ENCODE measurements around the gene SHF.

The SHF gene

GRCh38 chr15:45230245-45230965 is 42.6 kb upstream of the SHF start:
- no peak for DNase-seq
- Histone ChIP-seq H3K4me3 (ENCODE audit: low read depth, low read length) (no peak overlapping the region), H3K27me3 (ENCODE audit: insufficient read depth, low read depth, severe bottlenecking) (no peaks in the 10 kb centered on the region), H3K36me3 (no peaks in the 10 kb centered on the region), H3K9me3 (ENCODE audit: severe bottlenecking) (no peaks in the 10 kb centered on the region), H3K27ac (no peak overlapping the region)
- no peak for TF ChIP-seq CTCF (IDR thresholded peaks at IDR 0.05; ENCODE audit: low read depth, low read length)

- Histone ChIP-seq H3K36me3 (no peaks in the 10 kb centered on the region), H3K4me3 (ENCODE audit: low read depth, low read length) (no peak overlapping the region), H3K9me3 (ENCODE audit: severe bottlenecking) (no peaks in the 10 kb centered on the region), H3K27me3 (ENCODE audit: insufficient read depth, low read depth, severe bottlenecking) (no peaks in the 10 kb centered on the region), H3K27ac (no peak overlapping the region)
- no peak for DNase-seq
- TF ChIP-seq CTCF (IDR thresholded peaks at IDR 0.05; ENCODE audit: low read depth, low read length) = no peak
Measured at GRCh38 chr15:45228931-45229330, 41.2 kb upstream of the SHF start.

- H3K4me3 ChIP-seq (ENCODE audit: low read depth, low read length) = no peak overlapping the region
- H3K9me3 ChIP-seq (ENCODE audit: severe bottlenecking) = no peaks in the 10 kb centered on the region
- no peak overlapping the region for H3K27ac ChIP-seq
- no peaks in the 10 kb centered on the region for H3K36me3 ChIP-seq
- TF ChIP-seq CTCF (IDR thresholded peaks at IDR 0.05; ENCODE audit: low read depth, low read length) = peak; percentile 44; the same call in 1 of the 2 replicates
- DNase-seq = peak; percentile 59
- H3K27me3 ChIP-seq (ENCODE audit: insufficient read depth, low read depth, severe bottlenecking) = no peaks in the 10 kb centered on the region
Measured at GRCh38 chr15:45225506-45226273, 37.9 kb upstream of the SHF start.

GRCh38 chr15:45224621-45225217 is 37.0 kb upstream of the SHF start:
- no peak for DNase-seq
- H3K36me3 ChIP-seq = no peaks in the 10 kb centered on the region
- H3K27ac ChIP-seq = no peak overlapping the region
- no peaks in the 10 kb centered on the region for H3K9me3 ChIP-seq (ENCODE audit: severe bottlenecking)
- H3K4me3 ChIP-seq (ENCODE audit: low read depth, low read length) = no peak overlapping the region
- no peaks in the 10 kb centered on the region for H3K27me3 ChIP-seq (ENCODE audit: insufficient read depth, low read depth, severe bottlenecking)
- TF ChIP-seq CTCF (IDR thresholded peaks at IDR 0.05; ENCODE audit: low read depth, low read length) = no peak

- no peak overlapping the region for H3K27ac ChIP-seq
- no peaks in the 10 kb centered on the region for H3K9me3 ChIP-seq (ENCODE audit: severe bottlenecking)
- 0 out of 2 replicates have a peak, but pooled peaks have one; percentile 5 for TF ChIP-seq CTCF (IDR thresholded peaks at IDR 0.05; ENCODE audit: low read depth, low read length)
- H3K27me3 ChIP-seq (ENCODE audit: insufficient read depth, low read depth, severe bottlenecking) = no peaks in the 10 kb centered on the region
- no peaks in the 10 kb centered on the region for H3K36me3 ChIP-seq
- no peak overlapping the region for H3K4me3 ChIP-seq (ENCODE audit: low read depth, low read length)
- DNase-seq = no peak
Measured at GRCh38 chr15:45221967-45222366, 34.2 kb upstream of the SHF start.
